Cardiac muscle cell (in vitro differentiated cells and primary cell): ENCODE results near the gene RABEP1. TPM values are rescaled to one million over a fixed set of nuclear protein-coding genes. Genes with fewer than 3 reads are reported as not detected.

Experiments
- DNase-seq, 2 donors: peaks; one replicate each; pipeline versions ENCODE4 v3.0.0 to v3.0.0-alpha.2; 2010 to 2017; ENCODE audit warnings: low read depth in 1 of 2, low spot score in 1 of 2
- H3K27ac ChIP-seq: fragments of 200-600 bp; sonication (generic); 2 replicates; pipeline ENCODE4 v1.5.1; 2016
- H3K27me3 ChIP-seq: fragments of 200-600 bp; sonication (generic); 2 replicates; pipeline ENCODE4 v1.6.0; 2016; ENCODE audit warnings: control low read depth
- H3K36me3 ChIP-seq: fragments of 200-600 bp; sonication (generic); 2 replicates; pipeline ENCODE4 v1.5.1; 2016; ENCODE audit warnings: control low read depth
- H3K4me1 ChIP-seq: fragments of 200-600 bp; sonication (generic); 2 replicates; pipeline ENCODE4 v1.8.1; 2017; ENCODE audit warnings: low read depth, mild to moderate bottlenecking, mixed run types
- H3K4me3 ChIP-seq: fragments of 200-600 bp; sonication (generic); 2 replicates; pipeline ENCODE4 v1.5.1; 2016; ENCODE audit warnings: mild to moderate bottlenecking
- H3K9me3 ChIP-seq: fragments of 200-600 bp; sonication (generic); 2 replicates; pipeline ENCODE4 v1.5.1; 2017; ENCODE audit warnings: low read depth, mild to moderate bottlenecking, control low read depth
- polyA plus RNA-seq: library from polyadenylated mRNA; unstranded; fragments of >200 nt; fragmentation: Nextera tagmentation; extraction: Ambion mirVana; gene quantifications from 2 replicates; pipeline ENCODE4 v1.2.1, GENCODE V29; 2016
- total RNA-seq: library from RNA; depleted of rRNA; stranded (reverse); fragments of >200 nt; gene quantifications from 2 replicates; pipeline ENCODE4 v1.2.3, GENCODE V29; 2016
- TF ChIP-seq, protein P1 (sequence below): IDR thresholded peaks from 2 replicates; pipeline ENCODE4 v1.5.1; 2012; ENCODE audit warnings: low read depth, mild to moderate bottlenecking, low read length

The RABEP1 gene
- total and polyA plus RNA-seq, 2 experiments from 2014 or later = 36.0 to 37.5 TPM

DNA sequence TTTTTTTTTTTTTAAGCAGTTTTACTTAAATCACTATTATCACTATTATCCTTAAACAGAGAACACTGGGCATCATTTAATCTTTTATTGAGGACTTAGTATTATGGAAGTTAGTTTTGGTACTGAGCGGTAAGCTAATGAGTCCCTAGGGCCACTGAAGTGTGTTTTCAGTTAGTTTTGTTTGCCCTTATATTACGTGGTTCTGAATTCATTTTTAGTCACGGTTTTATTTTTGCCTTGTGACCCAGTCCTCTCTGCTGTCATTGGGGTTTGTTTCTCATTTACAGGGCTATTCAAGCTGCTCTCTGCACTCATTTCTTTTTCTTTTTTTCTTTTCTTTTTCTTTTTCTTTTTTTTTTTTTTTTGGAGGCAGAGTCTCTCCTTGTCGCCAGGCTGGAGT lies 17.3 kb downstream of the RABEP1 start:
- DNase-seq = no peak
- TF ChIP-seq, protein P1, sequence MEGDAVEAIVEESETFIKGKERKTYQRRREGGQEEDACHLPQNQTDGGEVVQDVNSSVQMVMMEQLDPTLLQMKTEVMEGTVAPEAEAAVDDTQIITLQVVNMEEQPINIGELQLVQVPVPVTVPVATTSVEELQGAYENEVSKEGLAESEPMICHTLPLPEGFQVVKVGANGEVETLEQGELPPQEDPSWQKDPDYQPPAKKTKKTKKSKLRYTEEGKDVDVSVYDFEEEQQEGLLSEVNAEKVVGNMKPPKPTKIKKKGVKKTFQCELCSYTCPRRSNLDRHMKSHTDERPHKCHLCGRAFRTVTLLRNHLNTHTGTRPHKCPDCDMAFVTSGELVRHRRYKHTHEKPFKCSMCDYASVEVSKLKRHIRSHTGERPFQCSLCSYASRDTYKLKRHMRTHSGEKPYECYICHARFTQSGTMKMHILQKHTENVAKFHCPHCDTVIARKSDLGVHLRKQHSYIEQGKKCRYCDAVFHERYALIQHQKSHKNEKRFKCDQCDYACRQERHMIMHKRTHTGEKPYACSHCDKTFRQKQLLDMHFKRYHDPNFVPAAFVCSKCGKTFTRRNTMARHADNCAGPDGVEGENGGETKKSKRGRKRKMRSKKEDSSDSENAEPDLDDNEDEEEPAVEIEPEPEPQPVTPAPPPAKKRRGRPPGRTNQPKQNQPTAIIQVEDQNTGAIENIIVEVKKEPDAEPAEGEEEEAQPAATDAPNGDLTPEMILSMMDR = no peak
- no peaks in the 10 kb centered on the region for H3K4me1 ChIP-seq
- peaks cover 3% of the 10 kb centered on the region for H3K36me3 ChIP-seq
- H3K9me3 ChIP-seq = no peaks in the 10 kb centered on the region
- H3K27ac ChIP-seq = no peak overlapping the region
- no peaks in the 10 kb centered on the region for H3K27me3 ChIP-seq
- no peak overlapping the region for H3K4me3 ChIP-seq

DNA sequence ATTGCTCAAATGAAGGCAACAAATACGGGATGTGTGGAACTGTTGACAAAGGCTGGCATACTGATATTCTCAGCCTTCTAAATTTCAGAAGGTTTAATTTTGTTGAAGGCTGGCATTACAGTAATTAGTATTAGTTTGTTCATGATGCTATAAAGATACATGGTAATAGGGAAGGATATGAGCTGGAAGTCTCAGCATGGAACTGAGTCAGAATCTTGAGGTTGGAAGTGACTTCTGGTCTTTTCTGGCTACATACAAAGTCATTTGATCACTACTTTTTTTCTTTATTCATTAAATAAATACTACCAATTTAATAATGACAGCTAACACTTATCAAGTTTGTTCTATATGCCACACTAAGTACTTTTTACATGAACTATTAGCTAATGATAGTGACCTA lies 22.6 kb downstream of the RABEP1 start:
- Histone ChIP-seq H3K9me3 (no peaks in the 10 kb centered on the region), H3K4me3 (no peak overlapping the region), H3K27me3 (no peaks in the 10 kb centered on the region), H3K27ac (no peak overlapping the region), H3K36me3 (no peaks in the 10 kb centered on the region), H3K4me1 (no peaks in the 10 kb centered on the region)
- no peak for DNase-seq
- TF ChIP-seq, protein P1 = no peak

DNA sequence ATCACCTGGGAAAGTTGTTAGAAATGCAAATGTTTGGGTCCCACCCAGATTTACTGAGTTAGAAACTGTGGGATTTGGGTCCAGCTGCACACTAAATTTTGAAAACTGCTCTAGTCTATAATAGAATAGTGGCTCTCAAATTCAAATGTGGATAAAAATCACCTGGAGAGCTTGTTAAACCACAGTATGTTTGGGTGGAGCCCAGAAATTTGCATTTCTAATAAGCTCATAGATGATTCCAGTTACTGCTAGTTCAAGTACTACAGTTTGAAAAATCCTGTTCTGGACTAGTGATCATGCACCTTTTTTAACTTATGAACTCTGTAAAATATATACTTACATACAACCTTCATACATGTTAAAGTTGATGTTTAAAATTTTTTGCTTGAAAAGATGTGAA lies 27.8 kb downstream of the RABEP1 start:
- TF ChIP-seq, protein P1 = no peak
- no peaks in the 10 kb centered on the region for H3K9me3 ChIP-seq
- H3K27me3 ChIP-seq = no peaks in the 10 kb centered on the region
- H3K36me3 ChIP-seq = peaks cover 3% of the 10 kb centered on the region
- no peaks in the 10 kb centered on the region for H3K4me1 ChIP-seq
- no peak overlapping the region for H3K27ac ChIP-seq
- DNase-seq = no peak
- no peak overlapping the region for H3K4me3 ChIP-seq

DNA sequence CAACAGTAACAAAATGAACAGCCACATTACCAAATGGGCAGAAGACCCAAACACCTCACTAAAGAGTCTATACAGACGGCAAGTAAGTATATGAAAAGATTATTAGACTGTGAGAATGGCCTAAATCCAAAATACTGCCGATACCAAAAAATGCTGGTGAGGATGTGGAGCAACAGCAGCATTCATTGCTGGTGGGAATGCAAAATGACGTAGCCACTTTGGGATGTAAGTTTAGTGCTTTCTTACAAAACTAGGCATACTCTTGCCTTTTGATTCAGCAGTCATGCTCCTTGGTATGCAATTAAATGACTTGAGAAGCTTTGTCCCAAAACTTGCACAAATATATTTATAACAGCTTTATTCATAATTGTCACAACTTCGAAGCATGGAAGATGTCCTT lies 43.8 kb downstream of the RABEP1 start:
- no peaks in the 10 kb centered on the region for H3K36me3 ChIP-seq
- H3K9me3 ChIP-seq = no peaks in the 10 kb centered on the region
- no peak overlapping the region for H3K4me3 ChIP-seq
- H3K27ac ChIP-seq = no peak overlapping the region
- H3K27me3 ChIP-seq = no peaks in the 10 kb centered on the region
- H3K4me1 ChIP-seq = no peaks in the 10 kb centered on the region
- TF ChIP-seq, protein P1 = no peak
- no peak for DNase-seq

DNA sequence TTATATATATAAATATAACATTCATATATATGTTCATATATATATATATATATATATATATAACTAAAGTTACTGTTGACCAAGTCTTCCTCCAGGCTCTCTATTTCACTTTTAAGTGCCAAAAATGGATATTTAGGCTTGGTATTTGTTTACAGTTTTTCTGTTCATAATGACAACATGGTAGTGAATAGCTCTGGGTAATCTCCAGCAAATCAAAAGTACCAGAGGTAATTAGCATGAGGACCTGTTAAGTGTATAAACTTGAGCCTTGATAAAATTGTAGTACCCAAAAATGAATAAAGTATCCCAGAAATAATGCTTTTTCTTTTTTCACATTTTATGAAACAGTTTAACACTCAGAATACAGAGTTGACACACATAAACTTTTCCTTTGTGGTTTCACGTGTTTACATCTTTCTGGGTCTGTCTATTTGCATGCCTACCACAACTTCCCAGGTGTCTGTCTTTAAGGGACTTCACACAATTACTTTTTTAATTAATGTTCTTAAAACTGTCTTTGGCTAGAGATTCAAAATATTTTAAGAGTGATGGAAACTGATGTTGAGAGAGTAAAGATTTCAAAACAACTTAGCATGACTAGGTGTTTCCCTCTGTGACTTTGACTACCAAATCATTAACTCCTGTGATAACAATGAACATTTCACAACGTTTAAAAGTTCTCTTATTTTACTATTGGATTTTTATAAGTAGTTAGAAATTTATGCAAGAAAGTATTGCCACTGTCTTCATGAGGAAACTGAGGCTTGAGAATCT lies 47.9 kb downstream of the RABEP1 start:
- Histone ChIP-seq H3K27ac (no peak overlapping the region), H3K4me3 (no peak overlapping the region), H3K27me3 (no peaks in the 10 kb centered on the region), H3K36me3 (no peaks in the 10 kb centered on the region), H3K9me3 (no peaks in the 10 kb centered on the region), H3K4me1 (no peaks in the 10 kb centered on the region)
- no peak for DNase-seq
- TF ChIP-seq, protein P1 = no peak
